Activated CD4-positive, CD25-positive, alpha-beta regulatory T cell treated with anti-CD3 and anti-CD28 coated beads, Interleukin-2, amount 50 U/mL, for 24 hours (primary cell): ENCODE results near the gene PSMA1.
"Not testable (repeated sequence)": the region's sequence is repeated elsewhere in the genome, so short reads cannot be mapped to it uniquely, and the experiment has no call there.

ENCODE experiments used
- ATAC-seq, 2 donors: fragments of 150-1000 bp; cut with Tn5 transposase; one replicate each; pipeline ENCODE4 v1.10.0; 2021; ENCODE audit warnings: mild to moderate bottlenecking in 1 of 2, moderate library complexity in 1 of 2

The PSMA1 gene

DNA sequence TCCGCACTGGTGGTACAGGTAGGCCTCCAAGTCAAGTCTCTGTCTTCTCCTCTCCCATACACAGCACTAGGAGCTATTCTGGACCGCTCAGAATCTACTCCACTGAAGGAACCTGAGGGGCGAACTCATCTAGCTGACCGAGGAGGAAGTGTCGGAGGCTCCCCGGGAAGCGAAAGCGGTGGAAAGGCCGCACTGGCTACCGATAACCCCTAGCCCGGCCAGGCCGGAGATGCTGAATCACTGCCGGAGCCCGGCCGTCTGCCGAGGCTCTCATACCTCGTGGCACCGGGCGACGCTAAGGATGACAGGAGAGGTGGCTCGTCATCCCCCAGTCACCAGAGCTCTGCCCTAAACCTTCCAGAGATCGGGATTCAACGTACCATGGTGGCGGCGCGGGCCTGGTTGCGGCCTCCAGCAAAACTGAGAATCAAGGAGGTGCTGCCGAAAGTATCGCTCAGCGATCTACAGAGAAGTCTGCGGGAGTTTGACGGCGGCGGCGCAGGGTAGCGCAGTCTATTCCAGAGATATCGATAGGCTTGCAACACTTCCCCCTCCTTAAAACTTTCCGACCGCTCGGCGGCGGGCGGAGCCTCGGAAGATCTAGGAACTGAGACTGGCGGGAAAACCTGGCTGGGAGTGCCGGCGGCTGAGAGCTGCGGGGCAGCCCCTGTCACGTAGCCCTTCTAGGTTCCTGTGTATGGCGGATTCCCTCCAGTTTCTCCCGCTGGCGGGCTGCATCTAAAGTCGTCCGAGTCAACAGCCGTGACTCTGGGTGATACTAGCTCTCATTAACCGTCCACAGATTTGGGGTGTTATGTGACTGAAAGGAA is at the start of gene PSMA1:
Gene PSMA1 (minus strand): TSS at position 470 of the 830 bp plus-strand sequence. CDS start 87 bp downstream, at position 383.
- ATAC-seq: peak; percentile 84 to 89

DNA sequence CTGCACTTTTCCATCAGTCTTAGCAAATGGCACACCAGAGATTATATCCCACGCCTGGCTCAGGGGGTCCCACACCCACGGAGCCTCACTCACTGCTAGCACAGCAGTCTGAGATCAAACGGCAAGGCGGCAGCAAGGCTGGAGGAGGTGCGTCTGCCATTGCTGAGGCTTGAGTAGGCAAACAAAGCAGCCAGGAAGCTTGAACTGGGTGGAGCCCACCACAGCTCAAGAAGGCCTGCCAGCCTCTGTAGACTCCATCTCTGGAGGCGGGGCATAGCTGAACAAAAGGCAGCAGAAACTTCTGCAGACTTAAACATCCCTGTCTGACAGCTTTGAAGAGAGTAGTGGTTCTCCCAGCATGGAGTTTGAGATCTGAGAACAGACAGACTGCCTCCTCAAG is 49.3 kb upstream of the PSMA1 start:
- not testable (repeated sequence) for ATAC-seq

DNA sequence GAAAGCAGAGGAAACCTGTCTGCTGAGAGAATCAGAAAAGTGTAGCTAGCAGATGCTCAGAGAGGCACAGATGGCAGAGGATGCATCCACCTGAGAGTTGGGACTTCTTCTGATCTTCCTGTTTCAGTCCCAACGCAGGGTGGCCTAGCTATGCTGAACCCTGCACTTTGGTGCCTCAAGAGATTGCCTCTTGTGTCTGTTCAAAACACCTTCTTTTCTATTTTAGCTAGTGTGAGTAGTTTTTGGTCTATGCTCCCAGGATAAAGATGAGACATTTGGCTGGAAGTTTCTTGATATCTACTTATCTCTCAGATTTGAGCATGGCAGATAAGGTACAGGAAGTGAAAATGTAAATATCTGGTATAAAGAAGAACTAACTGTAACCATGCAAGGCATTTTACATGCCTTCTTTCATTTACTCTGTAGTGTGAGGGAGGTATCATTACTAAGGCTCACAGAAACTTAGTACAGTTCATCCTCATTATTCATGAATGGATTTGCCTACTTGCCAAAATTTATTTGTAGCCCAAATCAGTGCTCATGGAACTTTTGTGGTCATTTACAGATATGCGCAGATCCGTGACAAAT is 47.0 kb upstream of the PSMA1 start:
- no peak for ATAC-seq

DNA sequence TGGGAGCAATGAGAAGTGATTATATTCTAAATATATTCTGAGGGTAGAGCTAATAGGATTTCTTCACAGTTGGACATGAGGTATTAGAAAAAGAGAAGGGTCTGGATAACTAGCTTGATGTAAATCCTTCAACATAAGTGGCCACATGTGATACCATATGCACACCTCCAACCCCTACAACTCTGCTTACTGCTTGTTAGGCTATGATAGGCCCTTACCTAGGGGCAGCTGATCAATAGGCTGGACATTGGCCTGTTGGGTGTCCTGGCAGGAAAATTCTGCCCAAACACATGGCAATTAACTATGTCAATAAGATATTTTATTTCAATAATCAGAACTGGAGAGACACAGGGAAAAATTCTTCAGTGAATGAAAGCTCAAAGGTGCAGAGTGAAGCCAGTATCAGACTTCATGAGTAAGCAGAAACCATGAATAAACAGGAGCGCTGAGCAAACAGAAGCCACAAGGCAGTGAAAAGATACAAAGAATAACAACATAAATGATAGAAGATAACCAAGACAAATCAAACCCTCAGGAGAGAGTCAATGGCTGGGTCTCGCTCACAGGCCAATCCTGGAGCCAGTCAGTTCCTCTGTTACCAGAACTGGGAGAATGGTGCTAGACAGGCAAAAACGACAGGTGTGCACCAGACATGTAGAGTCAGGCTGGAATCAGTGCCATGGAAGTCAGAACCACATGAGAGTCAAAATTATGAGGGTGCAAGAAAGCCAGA is 46.3 kb upstream of the PSMA1 start:
- no peak for ATAC-seq

DNA sequence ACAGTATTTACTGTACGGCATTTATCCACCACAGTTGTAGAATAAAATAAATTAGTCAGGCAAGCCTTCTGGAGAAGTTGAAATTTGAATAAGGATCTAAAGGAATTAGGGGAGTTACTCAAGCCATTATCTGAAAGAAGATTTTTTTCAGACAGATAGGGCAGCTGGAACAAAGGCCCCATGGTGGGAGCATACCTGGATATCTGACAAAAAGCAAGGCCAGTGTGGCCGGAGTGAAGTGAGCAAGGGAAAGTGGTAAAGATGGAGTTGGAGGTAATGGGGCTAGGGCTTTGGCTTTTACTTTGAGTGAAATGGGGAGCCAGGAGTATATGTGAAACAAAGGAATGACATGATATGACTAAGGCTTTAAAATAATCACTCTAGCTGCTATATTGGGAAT is 45.7 kb upstream of the PSMA1 start:
- no peak for ATAC-seq

DNA sequence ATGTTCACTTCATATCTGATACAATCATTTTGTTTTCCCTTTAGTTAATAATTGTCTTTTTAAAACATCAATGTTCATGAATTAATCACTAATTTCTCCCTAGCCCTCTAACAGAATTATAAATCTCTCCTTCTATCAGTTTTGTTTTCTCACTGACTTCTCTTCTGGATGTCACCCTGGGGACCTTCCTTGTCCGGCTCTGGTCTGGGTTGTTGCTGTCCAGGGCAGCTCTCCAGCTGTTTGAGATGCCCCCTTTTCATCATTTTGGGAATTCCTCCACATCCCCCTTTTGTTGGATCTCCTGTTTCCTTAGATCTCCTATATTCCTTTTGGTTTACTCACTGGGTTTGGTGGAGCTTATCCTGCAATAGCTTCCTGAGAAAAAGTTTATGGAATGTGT is 35.6 kb upstream of the PSMA1 start:
- ATAC-seq: no peak

DNA sequence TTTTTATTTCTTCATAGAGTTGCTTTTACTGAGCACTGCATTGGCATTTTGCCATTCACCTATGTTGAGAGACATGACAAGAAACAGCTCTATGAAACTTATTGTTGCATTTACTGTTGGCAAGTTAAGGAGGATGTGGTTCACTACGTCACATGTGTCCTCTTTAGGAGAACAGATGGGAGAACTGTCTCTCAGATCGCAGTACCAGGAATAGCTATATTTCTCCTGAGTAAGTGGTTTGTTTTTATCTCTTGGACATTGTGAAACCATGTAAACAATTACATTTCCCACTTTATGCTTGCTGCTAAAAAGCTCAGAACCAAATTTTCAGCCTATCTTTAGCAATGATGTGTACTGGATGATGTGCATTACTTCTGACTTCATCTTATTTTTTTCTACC is 34.8 kb upstream of the PSMA1 start:
- peak; percentile 43 to 55 for ATAC-seq

DNA sequence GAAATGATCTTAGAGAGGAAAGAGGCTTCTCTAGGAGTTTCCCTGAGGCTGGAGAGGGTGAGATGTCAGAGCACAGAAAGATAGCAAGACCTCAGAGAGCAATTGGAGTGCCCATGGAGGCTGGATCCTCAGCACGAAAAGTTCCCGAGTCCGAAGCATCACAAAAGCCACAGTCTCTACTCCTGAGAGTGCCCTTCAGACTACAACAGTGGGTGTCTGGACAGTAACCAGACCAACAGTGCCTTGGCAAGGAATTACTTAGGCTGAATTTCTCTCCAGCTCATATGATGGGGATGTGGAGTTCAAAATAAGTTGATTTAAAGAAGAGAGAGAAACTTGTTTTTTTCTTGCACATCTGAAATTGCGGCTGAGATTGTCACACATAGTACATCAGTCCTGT is 31.9 kb upstream of the PSMA1 start:
- ATAC-seq: no peak

DNA sequence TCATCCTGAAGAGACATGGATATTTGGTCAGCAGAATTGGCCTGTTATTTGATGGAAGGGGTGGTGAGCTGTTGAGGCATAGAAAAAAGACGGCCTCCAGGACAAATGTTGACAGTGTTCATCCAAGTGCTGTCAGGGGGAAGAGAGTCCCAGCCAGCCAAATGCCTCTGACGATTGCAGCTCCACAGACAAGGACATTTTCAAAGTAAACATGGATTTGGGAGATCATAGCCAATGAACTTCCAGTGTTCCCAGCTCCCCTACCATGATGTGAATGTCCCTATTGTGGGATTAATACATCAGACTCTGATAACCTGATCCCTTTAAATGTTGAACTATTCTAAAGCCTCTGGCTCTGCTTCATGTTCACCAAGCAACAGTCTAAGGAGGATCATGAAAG is 31.2 kb upstream of the PSMA1 start:
- ATAC-seq: no peak

DNA sequence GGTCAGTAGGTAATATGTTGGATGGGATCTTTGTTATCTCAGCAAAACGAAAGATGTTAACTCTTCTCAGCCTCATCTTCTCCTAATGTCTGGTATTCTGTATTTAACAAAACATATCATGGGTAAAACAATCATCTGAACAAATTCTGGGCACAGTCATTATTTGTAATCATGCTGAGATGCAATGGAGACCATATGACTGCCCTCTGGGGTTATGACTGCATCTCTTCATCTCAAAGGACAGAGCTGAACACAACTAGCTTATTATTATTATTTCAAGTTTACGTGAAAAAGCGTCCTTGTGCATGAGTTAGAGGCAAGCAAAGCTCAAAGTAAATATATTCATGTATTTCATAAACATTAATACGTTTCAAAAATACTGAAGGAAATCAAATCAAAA is 29.7 kb upstream of the PSMA1 start:
- no peak for ATAC-seq

DNA sequence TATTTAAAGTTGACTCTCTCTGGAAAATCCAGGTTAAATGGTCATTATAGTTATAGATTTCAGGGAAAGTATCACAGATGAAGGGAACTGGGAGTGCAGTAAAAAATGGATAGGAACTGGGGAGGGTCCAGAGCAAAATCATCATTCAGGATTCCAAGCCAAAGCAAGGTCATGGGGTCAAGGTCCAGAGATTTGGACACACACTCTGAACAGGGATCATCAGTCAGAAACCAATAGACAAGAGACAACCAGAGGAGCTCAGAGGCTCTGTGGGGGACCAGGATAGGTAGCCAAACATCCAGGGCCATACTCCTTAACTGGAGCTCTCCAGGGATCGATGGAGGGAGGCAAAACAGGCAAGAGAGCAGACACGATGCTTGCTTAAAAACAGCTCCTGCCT is 27.3 kb upstream of the PSMA1 start:
- no peak for ATAC-seq

DNA sequence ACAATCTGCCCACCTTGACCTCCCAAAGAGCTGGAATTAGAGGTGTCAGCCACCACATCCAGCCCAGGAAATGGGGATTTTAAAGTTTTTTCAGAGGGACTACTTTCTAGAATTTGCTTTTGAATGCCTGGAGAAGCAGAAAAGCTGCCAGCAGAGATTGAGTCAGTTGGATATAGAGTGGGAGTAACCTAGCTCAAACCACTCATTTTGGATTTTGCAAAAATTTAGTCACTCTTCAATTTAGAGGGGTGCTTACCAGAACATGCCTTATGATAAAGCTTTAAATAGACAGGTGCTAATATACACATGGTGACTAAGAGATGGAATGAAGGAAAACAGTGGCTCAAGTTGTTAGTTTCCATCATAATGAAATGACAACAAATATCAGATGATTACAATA is 26.5 kb upstream of the PSMA1 start:
- peak; percentile 35 to 48 for ATAC-seq

DNA sequence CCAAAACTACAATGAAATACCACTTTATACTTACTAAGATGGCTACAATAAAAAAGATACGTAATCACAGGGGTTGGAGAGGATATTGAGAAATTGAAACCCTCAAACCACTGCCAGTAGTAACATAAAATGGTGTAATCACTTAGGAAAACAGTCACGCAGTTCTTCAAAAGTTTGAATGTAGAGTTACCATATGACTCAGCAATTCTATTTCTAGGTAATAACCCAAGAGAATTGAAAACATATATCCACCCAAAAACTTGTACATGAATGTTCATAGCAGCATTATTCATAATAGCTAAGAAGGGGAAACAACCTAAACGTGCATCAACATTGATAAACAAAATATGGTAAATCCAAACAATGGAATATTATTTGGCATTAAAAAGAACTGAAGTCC is 24.4 kb upstream of the PSMA1 start:
- peak; percentile 86 to 89 for ATAC-seq

DNA sequence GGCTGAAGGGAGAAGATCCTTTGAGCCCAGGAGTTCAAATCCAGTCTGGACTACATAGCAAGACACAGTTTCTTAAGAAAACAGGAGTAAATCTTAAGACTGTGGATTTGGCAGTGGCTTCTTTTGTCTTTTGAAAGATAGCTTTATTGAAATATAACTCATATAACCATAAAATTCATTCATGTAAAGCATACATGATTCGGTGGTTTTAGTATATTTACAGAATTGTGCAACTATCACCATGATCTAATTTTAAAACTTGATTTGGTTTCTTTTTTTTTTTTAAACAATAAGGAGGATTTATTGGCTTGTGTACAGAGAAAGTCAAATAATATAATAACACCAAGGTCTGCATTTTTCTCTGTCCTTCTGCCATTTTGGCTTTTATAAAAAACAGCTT is 23.1 kb upstream of the PSMA1 start:
- ATAC-seq: no peak

DNA sequence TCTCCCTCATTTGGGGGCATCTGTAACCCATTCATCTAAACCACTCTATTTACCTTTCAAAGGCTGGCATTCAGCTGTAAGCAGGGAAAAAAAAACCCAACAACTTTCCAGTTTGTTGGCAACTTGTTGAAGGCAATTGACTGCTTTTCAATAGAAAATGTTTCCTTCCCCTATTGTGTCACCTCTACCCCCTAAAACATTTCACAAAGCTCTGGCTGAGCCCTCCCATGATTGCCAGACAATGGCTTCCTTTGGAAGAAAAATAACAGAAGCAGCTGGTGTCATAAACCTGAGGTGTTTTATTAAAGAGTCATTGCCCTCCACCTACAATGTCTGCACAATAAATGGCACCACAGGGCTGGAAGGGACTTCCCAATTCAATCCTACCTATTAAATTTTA is 22.1 kb upstream of the PSMA1 start:
- ATAC-seq: no peak

DNA sequence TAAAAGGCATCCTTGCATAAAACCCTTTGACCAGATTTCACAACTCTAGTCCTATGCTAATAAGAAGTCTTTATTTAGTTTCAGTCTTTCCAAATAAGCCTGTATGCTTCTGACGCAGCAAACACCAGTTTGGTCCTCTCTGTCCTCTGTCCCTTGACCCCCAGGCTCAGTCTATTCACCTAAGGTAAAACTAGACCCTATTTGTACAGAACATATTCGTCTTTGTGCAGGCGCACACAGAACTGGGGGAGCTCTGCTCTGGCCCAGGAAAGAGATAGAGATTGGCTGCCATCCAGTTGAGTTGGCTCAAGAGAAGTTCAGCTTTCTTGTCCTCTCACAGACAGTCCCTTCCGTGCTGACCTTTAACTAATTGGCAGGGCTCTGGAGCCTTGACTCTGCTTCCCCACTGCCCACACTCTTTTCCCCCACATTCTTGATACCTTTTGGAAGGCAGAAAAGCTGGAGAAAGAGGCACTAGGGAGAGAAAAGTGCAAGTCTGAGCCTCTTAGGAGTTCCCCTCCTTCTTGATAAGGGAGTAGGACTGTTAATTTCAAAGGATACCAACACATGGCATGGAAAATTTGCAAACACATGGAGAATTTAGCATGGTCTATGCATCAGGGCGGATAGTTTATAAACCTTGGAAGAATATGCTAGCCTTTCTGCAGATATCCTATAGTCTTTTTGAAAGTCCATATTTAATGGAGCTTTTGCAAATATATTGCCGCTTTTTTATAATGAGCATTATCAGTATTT is 21.2 kb upstream of the PSMA1 start:
- no peak for ATAC-seq

DNA sequence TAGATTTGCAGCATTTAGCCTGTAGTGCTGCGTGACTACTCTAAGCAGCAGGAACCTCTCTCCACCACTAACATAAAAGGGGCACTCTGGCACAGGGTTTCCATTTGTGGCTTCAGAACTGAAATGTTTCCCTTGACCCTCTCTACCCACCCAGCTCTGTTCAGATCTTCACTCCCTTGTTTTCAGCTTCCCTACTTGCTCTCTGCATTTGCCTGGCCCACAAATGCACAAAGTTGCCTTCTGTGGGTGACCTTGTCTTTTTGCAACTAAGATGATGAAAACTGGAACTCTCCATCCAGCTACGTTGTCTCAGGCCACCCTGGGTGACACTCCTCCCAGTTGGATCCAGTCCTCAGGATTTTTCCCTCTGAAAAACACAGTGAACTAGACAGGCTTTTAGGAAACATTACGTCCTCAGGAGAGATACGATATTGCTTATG is 19.8 kb upstream of the PSMA1 start:
- ATAC-seq: no peak

DNA sequence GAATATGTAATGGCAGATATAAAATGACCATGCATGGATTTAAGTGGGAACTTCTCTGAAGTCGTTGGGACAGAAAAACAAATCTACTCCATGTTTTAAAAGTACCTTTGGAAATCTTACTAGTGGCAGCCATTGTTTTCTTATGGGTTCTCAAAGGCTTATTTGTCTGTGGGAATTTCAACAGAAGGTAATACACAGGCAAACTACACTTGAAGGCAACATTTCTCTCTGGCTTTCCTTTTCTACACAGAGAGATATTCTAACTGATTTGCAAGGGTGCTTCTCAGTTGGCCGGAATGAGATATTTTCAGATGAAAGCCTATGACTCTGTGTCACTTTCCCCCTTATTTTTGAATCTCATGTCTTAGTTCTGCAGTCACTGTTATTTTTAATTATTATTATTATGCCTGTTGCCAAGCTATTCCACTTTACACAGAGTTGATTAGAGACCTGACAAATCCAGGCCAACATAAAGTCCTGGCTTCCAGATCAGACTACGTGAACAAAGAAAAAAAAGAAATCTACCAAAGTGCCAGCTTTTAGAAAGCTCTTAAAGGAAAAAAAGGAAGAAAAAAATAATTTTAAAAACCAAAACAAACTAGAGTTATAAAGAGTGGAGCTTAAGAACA is 18.9 kb upstream of the PSMA1 start:
- no peak for ATAC-seq

DNA sequence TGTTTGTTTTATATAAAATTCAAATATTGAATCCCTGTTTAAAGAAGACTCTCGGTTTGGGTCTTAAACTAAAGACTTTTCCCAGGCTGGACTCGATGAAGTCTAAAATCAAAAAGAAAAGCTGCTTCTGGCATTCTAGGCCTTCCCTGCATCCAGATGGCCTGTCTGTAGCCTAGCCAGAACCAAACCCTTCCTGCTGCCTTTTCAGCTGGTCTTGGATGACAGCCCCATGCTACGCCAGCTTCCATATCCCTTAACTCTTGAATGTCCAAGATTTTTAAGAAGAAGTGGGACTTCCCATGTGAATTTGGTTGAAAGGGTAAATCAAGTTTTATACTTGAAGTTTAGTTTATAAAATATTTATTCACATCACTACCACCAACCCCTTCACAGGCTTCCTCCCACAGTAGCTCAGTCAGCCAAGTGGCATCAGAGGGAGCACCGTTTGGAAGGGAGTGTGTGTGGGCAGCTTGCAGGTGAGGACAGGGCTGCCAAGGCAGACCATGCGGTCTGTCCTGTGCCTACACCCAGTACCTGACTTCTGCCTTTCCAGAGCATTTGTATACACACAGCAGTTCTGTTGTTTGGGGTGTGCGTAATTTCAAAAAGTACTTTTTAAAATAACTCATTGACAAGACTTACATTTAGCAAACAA is 18.2 kb upstream of the PSMA1 start:
- no peak for ATAC-seq

DNA sequence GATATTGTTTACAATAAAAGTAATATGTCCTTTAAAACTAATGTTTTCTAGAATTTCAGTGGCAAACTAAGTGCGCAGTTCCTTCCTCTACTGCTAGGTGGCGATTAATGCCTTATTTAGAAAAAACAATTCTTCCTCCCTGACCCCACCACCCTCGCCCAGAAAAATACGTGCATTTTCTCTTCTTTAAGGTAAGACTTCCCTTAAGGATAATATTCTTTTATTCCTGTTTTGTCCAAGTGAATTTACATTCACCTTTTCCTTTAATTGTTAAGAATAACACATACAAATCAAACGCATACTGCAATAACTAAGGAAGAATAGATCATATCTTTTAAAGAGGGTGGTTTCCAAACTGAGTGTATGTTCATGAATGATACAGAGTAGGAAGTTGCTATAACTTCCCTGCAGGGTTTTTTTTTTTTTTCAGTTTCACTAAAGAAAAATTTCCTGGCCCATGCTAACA is 17.0 kb upstream of the PSMA1 start:
- ATAC-seq: peak; percentile 87 to 88

DNA sequence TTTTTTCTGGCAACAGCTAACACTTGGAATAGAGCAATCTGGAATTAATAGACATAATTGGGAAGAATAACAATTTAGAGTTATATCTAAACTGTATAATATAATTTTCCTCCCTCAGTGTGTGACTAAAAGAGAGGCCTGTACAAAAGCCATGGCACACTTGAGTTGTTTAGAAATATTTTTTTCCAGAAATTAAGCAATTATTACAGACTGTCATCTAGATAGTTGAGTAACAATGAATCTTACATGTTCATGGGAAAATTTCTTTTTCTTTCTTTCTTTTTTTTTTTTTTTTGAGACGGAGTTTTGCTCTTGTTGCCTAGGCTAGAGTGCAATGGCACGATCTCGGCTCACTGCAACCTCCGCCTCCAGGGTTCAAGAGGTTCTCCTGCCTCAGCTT is 15.0 kb upstream of the PSMA1 start:
- ATAC-seq: not testable (repeated sequence)

DNA sequence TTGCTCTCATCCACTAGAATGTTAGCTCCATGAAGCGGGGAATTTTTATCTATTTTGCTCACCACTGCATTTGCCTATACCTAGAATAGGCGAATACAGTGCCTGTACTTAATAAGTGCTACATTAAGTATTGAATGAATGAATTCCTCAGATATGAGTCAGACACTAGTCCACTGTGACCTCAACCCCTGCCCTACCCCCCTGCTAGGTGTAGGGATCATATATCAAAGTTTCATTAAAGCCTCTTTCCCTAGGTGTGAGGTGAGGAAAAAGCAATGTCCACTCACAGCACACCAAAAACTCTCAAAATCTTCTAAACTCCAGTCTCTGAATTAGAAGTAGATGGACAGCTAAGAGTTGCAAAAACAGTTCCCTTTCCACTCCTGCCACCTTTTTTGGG is 9.8 kb upstream of the PSMA1 start:
- no peak for ATAC-seq
